Measurements from ENCODE around the gene SLC45A2.
"Not testable (repeated sequence)": the region's sequence is repeated elsewhere in the genome, so short reads cannot be mapped to it uniquely, and the experiment has no call there.

The SLC45A2 gene

GRCh38 chr5:34015120-34015822 is 30.8 kb upstream of the SLC45A2 start:
- in situ Hi-C loops (cut with MboI; ENCODE audit: low pct_unique_long_range_greater_than_20kb, low sequenced_read_pairs, unreplicated experiment) = no loop called here
- TF ChIP-seq CTCF (IDR thresholded peaks at IDR 0.05; ENCODE audit: extremely low read depth, insufficient read depth, missing control alignments) = no peak
- DNase-seq (ENCODE audit: low spot score) = no peak

DNA sequence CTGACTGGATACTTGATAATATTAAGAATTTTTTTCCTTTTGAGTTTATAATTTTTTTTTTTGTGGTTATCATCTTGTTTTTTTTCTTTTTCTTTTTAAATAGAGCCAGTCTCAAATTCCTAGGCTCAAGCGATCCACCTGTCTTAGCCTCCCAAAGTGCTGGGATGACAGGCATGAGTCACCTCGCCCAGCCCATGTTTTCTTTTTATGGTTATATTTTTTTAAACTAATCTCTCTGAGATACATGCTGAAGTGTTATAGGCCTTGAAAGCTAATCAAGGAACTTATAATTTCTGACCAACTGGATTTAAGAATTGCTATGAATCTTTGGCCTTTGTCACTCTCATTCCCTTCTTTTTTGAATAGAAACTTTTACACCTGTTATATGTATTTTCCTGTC is 30.1 kb upstream of the SLC45A2 start:
- DNase-seq (ENCODE audit: low spot score) = no peak
- no peak for TF ChIP-seq CTCF (IDR thresholded peaks at IDR 0.05; ENCODE audit: extremely low read depth, insufficient read depth, missing control alignments)
- in situ Hi-C loops (cut with MboI; ENCODE audit: low pct_unique_long_range_greater_than_20kb, low sequenced_read_pairs, unreplicated experiment) = no loop called here

DNA sequence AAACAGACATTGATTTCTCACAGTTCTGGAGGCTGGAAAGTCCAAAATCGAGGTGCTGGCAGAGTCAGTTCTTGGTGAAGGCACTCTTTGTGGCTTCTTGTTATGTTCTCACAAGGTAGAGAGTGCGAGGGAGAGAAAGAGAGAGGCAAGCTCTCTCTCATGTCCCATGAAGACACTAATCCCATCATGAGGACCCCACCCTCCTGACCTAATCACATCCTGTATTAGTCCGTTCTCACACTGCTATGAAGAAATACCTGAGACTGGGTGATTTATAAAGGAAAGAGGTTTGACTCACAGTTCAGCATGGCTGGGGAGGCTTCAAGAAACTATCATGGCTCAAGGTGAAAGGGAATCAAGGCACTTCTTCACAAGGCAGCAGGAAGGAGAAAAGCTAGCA is 29.1 kb upstream of the SLC45A2 start:
- no peak for TF ChIP-seq CTCF (IDR thresholded peaks at IDR 0.05; ENCODE audit: extremely low read depth, insufficient read depth, missing control alignments)
- in situ Hi-C loops (cut with MboI; ENCODE audit: low pct_unique_long_range_greater_than_20kb, low sequenced_read_pairs, unreplicated experiment) = no loop called here
- DNase-seq (ENCODE audit: low spot score) = no peak

DNA sequence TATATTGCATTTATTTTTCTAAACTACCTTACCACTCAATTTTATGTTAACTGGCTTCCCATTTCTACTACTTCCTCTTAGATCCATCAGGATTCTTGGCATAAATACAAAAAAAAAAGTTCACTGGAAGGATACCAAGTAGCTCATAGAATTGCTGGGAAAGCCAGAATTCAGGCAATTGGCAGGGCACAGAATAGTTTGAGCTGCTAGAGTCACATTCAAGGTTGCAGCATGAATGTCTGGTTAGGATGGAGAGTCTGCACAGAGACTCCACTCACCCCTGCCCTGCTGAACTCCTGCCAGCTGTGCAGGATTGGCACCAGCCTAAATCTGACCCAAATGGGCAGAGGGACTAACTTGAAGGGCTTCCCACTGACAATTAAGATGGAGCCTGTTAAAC is 28.3 kb upstream of the SLC45A2 start:
- in situ Hi-C loops (cut with MboI; ENCODE audit: low pct_unique_long_range_greater_than_20kb, low sequenced_read_pairs, unreplicated experiment) = no loop called here
- no peak for TF ChIP-seq CTCF (IDR thresholded peaks at IDR 0.05; ENCODE audit: extremely low read depth, insufficient read depth, missing control alignments)
- DNase-seq (ENCODE audit: low spot score) = no peak

DNA sequence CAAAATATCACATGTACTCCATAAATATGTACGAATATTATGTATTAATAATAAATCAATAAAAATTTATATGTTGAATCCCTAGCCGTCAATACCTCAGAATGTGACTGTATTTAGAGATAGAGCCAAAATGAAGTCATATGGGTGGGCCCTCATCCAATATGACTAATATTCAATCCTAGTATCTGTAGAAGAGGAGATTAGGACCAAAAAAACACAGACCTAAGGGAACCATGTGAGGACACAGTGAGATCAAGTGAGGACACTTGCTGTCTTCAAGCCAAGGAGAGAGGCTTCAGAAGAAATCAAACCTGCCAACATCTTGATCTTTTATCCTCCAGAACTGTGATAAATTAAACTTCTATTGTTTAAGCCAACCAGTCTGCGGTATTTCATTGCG is 27.0 kb upstream of the SLC45A2 start:
- DNase-seq (ENCODE audit: low spot score) = no peak
- in situ Hi-C loops (cut with MboI; ENCODE audit: low pct_unique_long_range_greater_than_20kb, low sequenced_read_pairs, unreplicated experiment) = no loop called here
- TF ChIP-seq CTCF (IDR thresholded peaks at IDR 0.05; ENCODE audit: extremely low read depth, insufficient read depth, missing control alignments) = no peak

GRCh38 chr5:34010146-34010545 is 25.7 kb upstream of the SLC45A2 start:
- in situ Hi-C loops (cut with MboI; ENCODE audit: low pct_unique_long_range_greater_than_20kb, low sequenced_read_pairs, unreplicated experiment); DNase-seq (ENCODE audit: low spot score): not testable (repeated sequence)

DNA sequence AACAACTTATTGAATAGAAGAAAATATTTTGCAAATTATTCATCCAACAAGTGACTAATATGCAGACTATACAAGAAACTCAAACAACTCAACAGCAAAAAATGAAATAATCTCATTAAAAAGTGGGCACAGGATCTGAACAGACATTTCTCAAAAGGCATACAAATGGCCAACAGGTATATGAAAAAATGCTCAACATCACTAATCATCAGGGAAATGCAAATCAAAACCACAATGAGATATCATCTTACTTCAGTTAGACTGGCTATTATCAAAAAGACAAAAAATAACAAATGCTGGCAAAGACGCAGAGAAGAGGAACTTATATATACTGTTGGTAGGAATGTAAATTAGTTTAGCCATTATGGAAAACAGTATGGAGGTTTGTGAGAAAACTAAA is 25.1 kb upstream of the SLC45A2 start:
- in situ Hi-C loops (cut with MboI; ENCODE audit: low pct_unique_long_range_greater_than_20kb, low sequenced_read_pairs, unreplicated experiment) = no loop called here
- no peak for DNase-seq (ENCODE audit: low spot score)
- TF ChIP-seq CTCF (IDR thresholded peaks at IDR 0.05; ENCODE audit: extremely low read depth, insufficient read depth, missing control alignments) = no peak

Measured in GM13977 (cell line).